Testis (tissue), 2 donors: ENCODE measurements around the gene KRI1.

Source experiments
- CTCF ChIP-seq, 3 experiments: fragments of 450-650 bp in 2 of 3; fragments of 200-600 bp in 1 of 3; sonication (generic) in 1 of 3; IDR thresholded peaks; one replicate each; pipeline ENCODE4 v1.5.1; 2016 to 2019; ENCODE audit warnings: antibody characterized with exemption in 3 of 3, mild to moderate bottlenecking in 2 of 3, moderate library complexity in 1 of 3
- POLR2A ChIP-seq: fragments of 450-650 bp; IDR thresholded peaks from one replicate; pipeline ENCODE4 v1.6.1; 2017; ENCODE audit warnings: antibody characterized with exemption, mild to moderate bottlenecking, moderate library complexity

- TF ChIP-seq CTCF (IDR thresholded peaks at IDR 0.05): no peak
- TF ChIP-seq POLR2A: no peak
Observed at GRCh38 chr19:10508707-10509106, 57.1 kb downstream of the KRI1 start.
